ENCODE data around the gene MYO7A.
A peak's percentile ranks its signal among the peaks of the same experiment; 100 is the strongest.

Gene MYO7A

DNA sequence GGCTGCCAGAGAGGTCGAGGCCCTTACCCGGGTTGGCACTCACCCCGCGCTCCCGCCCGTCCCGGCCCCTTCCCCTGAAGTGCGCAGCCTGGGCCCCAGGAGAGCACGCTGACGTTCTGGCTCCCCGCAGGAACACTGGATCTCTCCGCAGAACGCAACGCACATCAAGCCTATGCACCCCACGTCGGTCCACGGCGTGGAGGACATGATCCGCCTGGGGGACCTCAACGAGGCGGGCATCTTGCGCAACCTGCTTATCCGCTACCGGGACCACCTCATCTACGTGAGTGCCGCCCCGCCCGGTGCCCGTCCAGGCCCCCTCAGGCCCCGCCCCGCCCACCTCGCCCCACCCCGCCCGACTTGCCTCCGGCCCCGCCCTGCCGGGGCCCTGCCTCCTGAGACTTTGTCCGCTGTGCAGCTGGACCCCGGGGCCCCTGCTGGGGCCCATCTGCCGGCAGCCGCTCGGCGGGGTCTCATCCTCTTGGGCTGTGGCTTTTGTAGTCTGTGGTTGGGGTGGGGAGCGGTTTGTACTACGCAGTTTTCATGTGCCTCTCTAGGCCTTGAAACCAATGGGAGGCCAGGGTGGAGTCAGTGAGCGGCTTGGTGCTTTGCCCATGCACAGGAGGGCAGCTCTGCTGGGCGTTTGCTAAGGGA, 19.7 kb downstream of the MYO7A start:
- peak; percentile 57 for DNase-seq

- no peak for DNase-seq
Measured at GRCh38 chr11:77148963-77149715, 21.1 kb downstream of the MYO7A start.

DNA sequence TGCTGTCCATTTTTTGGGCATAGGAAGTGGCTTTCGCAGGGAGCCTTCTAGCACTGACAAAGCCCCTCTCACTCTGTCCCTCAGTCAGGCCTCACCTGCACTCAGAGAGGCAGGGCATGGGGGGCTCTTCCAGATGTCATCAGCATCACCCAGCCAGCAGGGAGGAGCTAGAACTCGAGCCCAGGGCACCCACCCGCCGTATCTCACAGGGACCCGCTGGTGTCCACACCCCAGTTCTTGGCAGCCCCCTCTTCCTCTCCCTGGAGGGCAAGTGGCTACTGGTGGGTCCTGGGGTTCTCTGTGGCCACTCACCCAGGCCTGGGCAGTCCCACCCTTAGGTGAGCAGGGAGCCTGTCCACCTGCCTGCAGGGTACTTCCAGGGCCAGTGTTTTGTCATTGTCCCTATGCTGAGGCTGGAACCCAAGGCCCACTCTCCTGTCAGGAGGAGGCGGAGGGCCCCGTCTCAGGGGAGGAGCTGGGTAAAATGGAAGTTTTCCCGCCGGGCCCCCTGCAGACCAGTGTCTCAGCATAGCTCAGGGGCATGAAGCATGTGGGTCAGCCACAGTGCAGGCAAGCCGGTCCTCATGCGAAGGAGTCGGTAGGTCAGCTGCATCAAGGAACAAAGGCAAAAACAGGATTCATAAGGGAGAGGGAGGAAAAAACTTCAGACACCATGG, 21.8 kb downstream of the MYO7A start:
- no peak for DNase-seq

DNA sequence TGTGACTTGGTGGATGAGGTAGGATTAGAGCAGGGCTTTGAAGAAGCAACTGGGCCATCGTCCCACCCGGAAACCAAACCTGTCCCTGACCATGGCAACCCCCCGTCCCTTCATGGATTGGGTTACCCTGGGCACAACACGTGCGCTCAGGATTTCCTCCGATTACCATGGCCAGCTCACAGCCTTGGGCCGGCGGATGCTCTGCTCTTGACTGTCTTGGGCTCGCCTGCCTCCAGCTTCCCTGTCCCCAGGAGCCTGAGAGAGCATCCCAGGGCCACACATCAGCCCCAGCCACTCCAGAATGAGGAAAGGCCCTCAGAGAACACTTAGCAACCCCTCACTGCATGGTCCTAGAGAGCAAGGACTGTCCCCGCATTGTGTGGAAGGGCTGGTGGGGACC, 22.8 kb downstream of the MYO7A start:
- DNase-seq, result no peak

- DNase-seq, result no peak
Measured at GRCh38 chr11:77151804-77152509, 23.9 kb downstream of the MYO7A start.

GRCh38 chr11:77152846-77153245, 24.8 kb downstream of the MYO7A start:
- DNase-seq, result no peak

- no peak for DNase-seq
Measured at GRCh38 chr11:77153276-77154185, 25.5 kb downstream of the MYO7A start.

GRCh38 chr11:77154381-77155081, 26.5 kb downstream of the MYO7A start:
- no peak for DNase-seq

GRCh38 chr11:77155082-77155475, 27.0 kb downstream of the MYO7A start:
- DNase-seq, result no peak

- DNase-seq, result no peak
Measured at GRCh38 chr11:77155556-77156130, 27.6 kb downstream of the MYO7A start.

GRCh38 chr11:77156396-77157195, 28.6 kb downstream of the MYO7A start:
- no peak for DNase-seq

- no peak for DNase-seq
Measured at GRCh38 chr11:77158041-77158695, 30.1 kb downstream of the MYO7A start.

GRCh38 chr11:77159219-77159936, 31.3 kb downstream of the MYO7A start:
- DNase-seq, result no peak

- DNase-seq, result no peak
Measured at GRCh38 chr11:77159937-77160495, 32.0 kb downstream of the MYO7A start.

DNA sequence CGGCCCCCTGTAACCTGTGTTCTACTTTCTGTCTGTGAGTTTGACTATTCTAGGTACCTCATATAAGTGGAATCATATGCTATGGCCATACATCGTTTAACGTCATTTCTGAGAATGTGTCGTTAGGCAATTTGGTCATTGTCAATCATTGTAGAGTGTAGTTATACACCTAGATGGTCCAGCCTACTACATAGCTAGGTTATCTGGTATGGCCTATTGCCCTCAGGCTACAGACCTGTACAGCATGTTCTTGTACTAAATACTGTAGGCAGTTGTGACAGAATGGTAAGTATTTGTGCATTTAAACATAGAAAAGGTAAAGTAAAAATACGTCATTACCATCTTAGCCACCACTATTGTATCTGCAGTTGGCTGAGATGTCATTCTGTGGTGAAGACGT, 35.2 kb downstream of the MYO7A start:
- DNase-seq, result no peak

DNA sequence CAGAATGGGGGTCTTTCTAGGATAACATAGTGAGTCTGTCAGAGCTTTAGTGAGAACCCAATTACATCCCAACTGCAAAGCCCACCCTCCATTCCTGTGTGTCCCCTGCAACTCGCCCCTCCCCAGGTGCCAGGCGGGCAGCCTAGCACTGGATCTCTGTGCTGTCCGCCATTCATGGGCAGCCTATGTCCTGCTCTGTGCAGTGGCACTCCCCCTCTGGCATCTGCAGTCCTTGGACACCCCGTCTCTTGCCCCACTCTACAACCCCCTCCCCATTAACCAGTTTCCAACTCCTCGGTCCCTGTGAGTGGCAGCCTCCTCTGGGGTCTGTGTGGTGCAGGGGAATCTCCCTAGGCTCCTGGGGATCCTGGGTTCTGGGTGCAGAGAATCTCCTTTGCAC, 37.0 kb downstream of the MYO7A start:
- DNase-seq, result no peak

DNA sequence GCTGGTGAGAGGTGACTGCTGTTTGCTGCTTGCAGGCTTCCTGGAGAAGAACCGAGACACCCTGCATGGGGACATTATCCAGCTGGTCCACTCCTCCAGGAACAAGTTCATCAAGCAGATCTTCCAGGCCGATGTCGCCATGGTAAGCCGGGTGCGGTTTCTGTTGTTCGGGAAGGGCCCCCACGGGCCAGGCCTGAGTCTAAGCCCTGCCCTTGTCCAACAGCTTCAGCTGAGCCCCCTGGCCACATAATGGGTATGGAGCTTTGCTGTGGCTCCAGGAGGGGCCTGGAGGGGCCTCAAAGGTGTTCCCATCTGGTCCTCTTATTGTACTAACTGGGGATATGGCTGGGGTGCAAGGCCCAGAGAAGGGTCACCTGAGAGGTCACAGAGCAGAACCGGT, 38.0 kb downstream of the MYO7A start:
- no peak for DNase-seq

- DNase-seq, result no peak
Measured at GRCh38 chr11:77167111-77167626, 39.1 kb downstream of the MYO7A start.

All from right kidney (tissue), 1 donor.